OCI-LY7 (cell line): ENCODE measurements around the gene CEP57L1.

Source experiments
- CTCF ChIP-seq: fragments of 200-600 bp; sonication (generic); conservative IDR thresholded peaks from 2 replicates; pipeline ENCODE4 v1.5.1; 2014; ENCODE audit warnings: mild to moderate bottlenecking, antibody characterized with exemption, low read length, moderate library complexity, mixed read lengths
- EZH2phosphoT487 ChIP-seq: fragments of 200-600 bp; sonication (generic); IDR thresholded peaks from 2 replicates; pipeline ENCODE4 v1.6.1; 2018; ENCODE audit warnings: low read depth, borderline replicate concordance, mild to moderate bottlenecking, mixed run types, antibody characterized with exemption, low read length, moderate library complexity, mixed read lengths

GRCh38 chr6:109059153-109059552 lies 36.2 kb upstream of the CEP57L1 start:
- TF ChIP-seq CTCF (no peak), EZH2phosphoT487 (no peak)
